ENCODE results near the gene WDFY3. TPM values are rescaled to one million over a fixed set of nuclear protein-coding genes. Genes with fewer than 3 reads are reported as not detected.

WDFY3 gene
- total and polyA plus RNA-seq, 2 of the 4 experiments (the other 2 are of a cell fraction), result 12.5 to 58.1 TPM

DNA sequence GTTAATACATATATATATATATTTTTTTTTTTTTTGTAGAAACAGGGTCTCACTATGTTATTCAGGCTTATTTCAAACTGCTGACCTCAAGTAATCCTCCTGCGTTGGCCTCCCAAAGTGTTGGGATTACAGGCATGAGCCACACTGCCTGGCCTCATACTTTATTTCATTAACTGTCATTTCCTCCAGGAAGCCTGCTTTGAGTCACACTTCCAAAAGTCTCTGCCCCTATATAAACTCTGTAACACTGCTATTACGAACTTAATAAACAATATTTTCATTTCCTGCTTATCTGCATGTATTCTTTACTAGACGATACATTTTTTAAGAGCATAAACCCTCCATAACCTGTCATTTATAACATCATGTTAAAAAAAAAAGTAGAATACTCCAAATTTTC, 167.2 kb downstream of the WDFY3 start:
- Histone ChIP-seq H2BK15ac (ENCODE audit: low read depth, low read length) (no peak overlapping the region), H4K91ac (ENCODE audit: insufficient read depth, low read depth, low read length) (no peak overlapping the region), H3K4ac (ENCODE audit: low read depth, low read length) (no peak overlapping the region), H3K18ac (ENCODE audit: low read depth, low read length) (no peak overlapping the region), H3K36me3 (ENCODE audit: control insufficient read depth, insufficient read depth, low read length) (peaks cover 13% of the 10 kb centered on the region), H3K79me1 (ENCODE audit: low read depth in 1 of 2, low read length in 2 of 2) (peaks cover 0 to 8% of the 10 kb centered on the region in 2 experiments; a peak in 1 of 4 replicates), H3K9me1 (ENCODE audit: insufficient read depth, low read length) (peaks cover 2% of the 10 kb centered on the region; the same call in 1 of the 2 replicates), H3K4me3 (ENCODE audit: insufficient read depth, low read depth, low read length) (no peak overlapping the region), H4K20me1 (ENCODE audit: insufficient read depth, low read length) (no peaks in the 10 kb centered on the region), H3K14ac (replicated peaks; ENCODE audit: low read depth, low read length) (no peak overlapping the region), H3K9me3 (ENCODE audit: control insufficient read depth, insufficient read depth, low read length) (no peaks in the 10 kb centered on the region), H2BK20ac (ENCODE audit: low read depth, low read length) (no peak overlapping the region), H2AK5ac (ENCODE audit: low read depth, low read length) (no peak overlapping the region), H4K5ac (ENCODE audit: low read depth, low read length) (no peak overlapping the region), H3K27me3 (ENCODE audit: control insufficient read depth, insufficient read depth, low read length) (no peaks in the 10 kb centered on the region), H3K23ac (ENCODE audit: low read depth, low read length) (no peak overlapping the region), H3K9ac (ENCODE audit: low read depth, low read length) (no peak overlapping the region), H3K4me2 (ENCODE audit: low read depth, low read length) (no peak overlapping the region), H2BK5ac (ENCODE audit: low read depth, low read length, poor library complexity, severe bottlenecking) (no peak overlapping the region), H2AFZ (replicated peaks; ENCODE audit: low read length, poor library complexity) (no peak overlapping the region), H3K4me1 (ENCODE audit: control insufficient read depth, insufficient read depth, low read length) (no peaks in the 10 kb centered on the region; the same call in 1 of the 2 replicates), H4K8ac (ENCODE audit: low read depth in 2 of 2, low read length in 2 of 2) (no peak overlapping the region), H3K56ac (ENCODE audit: extremely low read depth, insufficient read depth, low read length) (no peak overlapping the region), H2BK120ac (ENCODE audit: low read depth, low read length) (no peak overlapping the region), H2AK9ac (replicated peaks; ENCODE audit: low read depth, low read length, poor library complexity) (no peak overlapping the region), H3K27ac (ENCODE audit: insufficient read depth, low read length) (no peak overlapping the region)
- in situ Hi-C loops (cut with MboI; ENCODE audit: low sequenced_read_pairs) (no loop called here), dilution Hi-C loops (cut with HindIII; ENCODE audit: low sequenced_read_pairs, unreplicated experiment) (no loop called here), intact Hi-C loops (cut with micrococcal nuclease) (no loop called here)
- ChIA-PET CTCF (no interaction called here), POLR2A (ENCODE audit: unreplicated experiment) (no interaction called here)
- BruUV-seq (replicated peaks), result no TSS peak
- TF ChIP-seq, protein P1, sequence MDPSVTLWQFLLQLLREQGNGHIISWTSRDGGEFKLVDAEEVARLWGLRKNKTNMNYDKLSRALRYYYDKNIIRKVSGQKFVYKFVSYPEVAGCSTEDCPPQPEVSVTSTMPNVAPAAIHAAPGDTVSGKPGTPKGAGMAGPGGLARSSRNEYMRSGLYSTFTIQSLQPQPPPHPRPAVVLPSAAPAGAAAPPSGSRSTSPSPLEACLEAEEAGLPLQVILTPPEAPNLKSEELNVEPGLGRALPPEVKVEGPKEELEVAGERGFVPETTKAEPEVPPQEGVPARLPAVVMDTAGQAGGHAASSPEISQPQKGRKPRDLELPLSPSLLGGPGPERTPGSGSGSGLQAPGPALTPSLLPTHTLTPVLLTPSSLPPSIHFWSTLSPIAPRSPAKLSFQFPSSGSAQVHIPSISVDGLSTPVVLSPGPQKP (IDR thresholded peaks at IDR 0.05; ENCODE audit: borderline replicate concordance, low read depth, low read length), result no peak
- TF ChIP-seq CEBPB (IDR thresholded peaks at IDR 0.05; ENCODE audit: low read depth, low read length) (no peak), RCOR1 (IDR thresholded peaks at IDR 0.05; ENCODE audit: insufficient replicate concordance, low read length) (no peak), FOS (IDR thresholded peaks at IDR 0.05; ENCODE audit: low read depth, low read length) (no peak), MXI1 (IDR thresholded peaks at IDR 0.05; ENCODE audit: borderline replicate concordance, low read depth, low read length) (no peak), POLR2A (IDR thresholded peaks at IDR 0.05; ENCODE audit: low read depth, low read length) (no peak), CHD1 (IDR thresholded peaks at IDR 0.05; ENCODE audit: low read depth, low read length) (no peak), MAZ (IDR thresholded peaks at IDR 0.05; ENCODE audit: borderline replicate concordance, low read depth, low read length) (no peak), RAD21 (IDR thresholded peaks at IDR 0.05; ENCODE audit: low read length) (no peak), MAFK (IDR thresholded peaks at IDR 0.05; ENCODE audit: low read depth, low read length) (no peak), BHLHE40 (IDR thresholded peaks at IDR 0.05; ENCODE audit: low read depth, low read length) (no peak)
- TF ChIP-seq, protein P2, sequence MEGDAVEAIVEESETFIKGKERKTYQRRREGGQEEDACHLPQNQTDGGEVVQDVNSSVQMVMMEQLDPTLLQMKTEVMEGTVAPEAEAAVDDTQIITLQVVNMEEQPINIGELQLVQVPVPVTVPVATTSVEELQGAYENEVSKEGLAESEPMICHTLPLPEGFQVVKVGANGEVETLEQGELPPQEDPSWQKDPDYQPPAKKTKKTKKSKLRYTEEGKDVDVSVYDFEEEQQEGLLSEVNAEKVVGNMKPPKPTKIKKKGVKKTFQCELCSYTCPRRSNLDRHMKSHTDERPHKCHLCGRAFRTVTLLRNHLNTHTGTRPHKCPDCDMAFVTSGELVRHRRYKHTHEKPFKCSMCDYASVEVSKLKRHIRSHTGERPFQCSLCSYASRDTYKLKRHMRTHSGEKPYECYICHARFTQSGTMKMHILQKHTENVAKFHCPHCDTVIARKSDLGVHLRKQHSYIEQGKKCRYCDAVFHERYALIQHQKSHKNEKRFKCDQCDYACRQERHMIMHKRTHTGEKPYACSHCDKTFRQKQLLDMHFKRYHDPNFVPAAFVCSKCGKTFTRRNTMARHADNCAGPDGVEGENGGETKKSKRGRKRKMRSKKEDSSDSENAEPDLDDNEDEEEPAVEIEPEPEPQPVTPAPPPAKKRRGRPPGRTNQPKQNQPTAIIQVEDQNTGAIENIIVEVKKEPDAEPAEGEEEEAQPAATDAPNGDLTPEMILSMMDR (conservative IDR thresholded peaks at IDR 0.05; ENCODE audit: low read depth, low read length), result no peak
- no peak; the same call in 1 of the 2 replicates for ATAC-seq (ENCODE audit: low read depth)
- peak; percentile 6 for DNase-seq
- WGBS, 2 experiments (ENCODE audit: extremely low coverage in 2 of 2, insufficient read length in 1 of 2), result no CpG with 5 or more reads among the region's 3 CpGs
